Renal cortical epithelial cell (primary cell): ENCODE results near the gene GLRA3. TPM values are rescaled to one million over a fixed set of nuclear protein-coding genes. Genes with fewer than 3 reads are reported as not detected.
A peak's percentile ranks its signal among the peaks of the same experiment; 100 is the strongest.
"Not testable (repeated sequence)": the region's sequence is repeated elsewhere in the genome, so short reads cannot be mapped to it uniquely, and the experiment has no call there.

Experiments
- DNase-seq: peaks from one replicate; pipeline ENCODE4 v3.0.0-alpha.2; 2011; ENCODE audit warnings: low read depth
- total RNA-seq: library from RNA; depleted of rRNA; stranded (reverse); fragments of >200 nt; gene quantifications from 2 replicates; pipeline ENCODE4 v1.2.3, GENCODE V29; 2014

GLRA3 gene
- total RNA-seq, 1 donor from 2014 or later: not detected

GRCh38 chr4:174810834-174811233, 18.2 kb downstream of the GLRA3 start:
- DNase-seq: no peak

DNA sequence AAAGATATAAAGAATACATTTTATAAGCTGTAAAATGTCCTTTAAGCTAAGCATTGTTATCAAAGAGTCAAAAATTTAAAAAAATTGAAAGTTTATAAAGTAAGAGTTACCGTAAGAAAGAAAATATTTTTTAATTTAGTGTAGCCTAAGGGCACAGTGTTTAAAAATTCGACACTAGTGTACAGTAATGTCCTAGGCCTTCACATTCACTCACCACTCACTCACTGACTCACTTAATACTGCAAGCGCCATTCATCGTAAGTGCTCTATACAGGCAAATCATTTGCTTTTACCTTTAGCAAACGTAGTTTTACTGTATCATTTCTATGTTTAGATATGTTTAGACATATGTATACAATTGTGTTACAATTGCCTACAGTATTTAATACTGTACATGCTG, 20.2 kb downstream of the GLRA3 start:
- DNase-seq: no peak

DNA sequence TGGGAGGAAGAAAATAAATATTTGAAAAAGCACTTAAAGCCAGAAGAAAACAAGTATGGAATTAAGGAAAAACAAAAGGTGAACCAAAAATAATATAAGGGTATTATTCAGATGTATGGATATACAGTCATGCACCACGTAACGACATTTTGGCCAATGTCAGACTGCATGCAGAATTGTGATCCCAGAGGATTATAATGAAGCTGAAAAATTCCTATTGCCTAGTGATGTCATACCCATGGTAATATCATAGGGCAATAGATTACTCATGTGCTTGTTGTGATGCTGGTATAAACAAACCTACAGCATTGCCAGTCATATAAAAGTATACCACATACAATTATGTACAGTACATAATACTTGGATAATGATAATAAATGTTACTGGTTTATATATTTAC, 20.9 kb downstream of the GLRA3 start:
- DNase-seq: no peak

- DNase-seq: no peak
Measured at GRCh38 chr4:174805746-174806145, 23.3 kb downstream of the GLRA3 start.

- no peak for DNase-seq
Measured at GRCh38 chr4:174794543-174795094, 34.4 kb downstream of the GLRA3 start.

GRCh38 chr4:174789657-174790056, 39.4 kb downstream of the GLRA3 start:
- no peak for DNase-seq

- DNase-seq: not testable (repeated sequence)
Measured at GRCh38 chr4:174778274-174778986, 50.6 kb downstream of the GLRA3 start.

DNA sequence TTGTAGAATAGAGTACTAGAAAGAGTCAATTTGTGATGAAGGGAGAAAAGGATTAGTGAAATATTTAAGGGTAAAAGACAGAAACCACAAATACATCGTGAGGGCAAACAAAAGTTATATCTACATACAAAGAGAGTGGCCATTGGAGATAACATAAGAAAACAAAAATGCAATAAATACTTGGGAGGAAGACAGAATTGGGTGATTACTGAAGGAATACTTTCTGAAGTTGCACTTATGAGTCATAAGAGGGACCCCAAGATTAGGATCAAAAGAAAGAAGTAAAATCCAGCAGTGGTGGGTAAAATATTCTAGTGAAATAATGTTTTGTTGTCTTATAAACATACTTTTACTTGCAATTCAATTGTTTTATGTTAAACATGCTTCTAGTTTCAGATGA, 53.7 kb downstream of the GLRA3 start:
- DNase-seq: no peak

DNA sequence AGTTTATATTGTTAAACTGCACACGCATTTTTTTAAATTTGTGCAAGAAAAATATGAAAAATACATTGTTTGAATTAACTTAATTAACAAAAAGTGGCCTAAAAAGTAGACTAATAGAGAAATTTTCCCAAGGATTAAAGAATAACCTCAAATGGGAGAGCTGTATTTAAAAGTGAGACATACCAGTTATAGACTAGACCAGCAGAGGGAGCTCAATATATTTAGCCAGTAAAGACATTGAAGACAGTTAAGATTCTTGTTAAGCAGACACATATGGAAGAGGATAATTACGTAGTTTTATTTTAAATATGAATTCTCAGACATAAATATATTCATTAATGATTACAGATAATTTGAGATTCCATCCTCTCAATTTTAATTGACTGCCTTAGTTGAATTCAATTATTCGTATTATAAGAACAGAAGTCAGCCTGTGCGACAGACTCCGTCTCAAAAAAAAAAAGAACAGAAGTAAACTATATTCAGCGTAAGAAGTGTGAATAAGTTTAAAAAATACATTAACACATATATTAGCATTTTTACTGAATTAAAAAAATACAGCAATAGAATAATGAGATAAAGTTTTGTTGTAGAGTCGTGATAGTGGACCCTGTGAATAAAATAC, 64.8 kb downstream of the GLRA3 start:
- peak; percentile 66 for DNase-seq

DNA sequence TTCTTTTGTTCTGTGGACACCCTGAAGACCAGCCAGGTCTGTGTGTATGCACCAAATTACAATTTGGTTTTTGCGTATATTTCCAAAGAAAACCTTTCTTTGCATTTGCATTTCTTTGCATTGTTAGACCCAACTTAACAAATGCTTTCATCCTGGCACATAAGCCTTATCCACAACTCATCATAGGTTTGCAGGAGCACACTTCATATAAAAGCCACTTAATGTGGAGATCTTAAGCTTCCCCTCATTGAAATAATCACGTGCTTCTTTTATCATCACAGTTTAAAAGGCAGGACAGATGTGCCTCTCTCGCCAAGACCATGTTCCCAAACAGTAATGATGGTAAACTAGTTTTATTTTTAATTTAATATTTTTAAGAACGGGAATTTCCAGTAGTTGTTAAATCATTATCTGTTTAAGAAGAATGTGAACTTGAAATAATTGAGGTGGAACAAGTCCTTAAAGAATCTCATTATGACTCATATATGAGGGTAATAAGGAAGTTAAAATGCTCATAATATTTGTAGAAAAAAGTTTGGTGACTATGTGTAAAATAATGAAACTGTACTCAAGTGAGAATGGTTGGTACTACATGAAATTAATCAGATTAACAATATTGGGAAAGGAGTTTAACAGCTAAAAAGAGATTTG, 65.5 kb downstream of the GLRA3 start:
- peak; percentile 76 for DNase-seq

GRCh38 chr4:174761451-174761850, 67.6 kb downstream of the GLRA3 start:
- DNase-seq: no peak

- DNase-seq: peak; percentile 2
Measured at GRCh38 chr4:174757736-174758135, 71.3 kb downstream of the GLRA3 start.

GRCh38 chr4:174753021-174753420, 76.0 kb downstream of the GLRA3 start:
- peak; percentile 68 for DNase-seq

DNA sequence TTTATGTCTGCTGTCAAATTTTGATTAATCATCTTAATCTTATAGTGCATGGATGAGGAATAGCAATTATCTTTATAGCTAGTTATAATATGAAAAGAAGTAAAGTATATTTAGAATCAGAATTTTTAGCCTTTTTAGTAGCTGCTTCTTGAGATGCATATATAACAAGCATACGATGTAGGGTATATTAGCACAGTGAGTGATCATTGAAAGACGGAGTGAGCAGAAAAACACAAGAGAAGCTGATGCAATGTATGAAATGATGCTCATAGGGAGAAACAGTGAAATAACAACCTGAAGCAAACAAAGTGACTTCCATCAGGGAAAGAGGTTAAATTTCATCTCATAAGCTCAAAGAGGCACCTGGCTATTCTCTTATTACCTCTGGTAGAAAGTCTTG, 77.0 kb downstream of the GLRA3 start:
- no peak for DNase-seq

DNA sequence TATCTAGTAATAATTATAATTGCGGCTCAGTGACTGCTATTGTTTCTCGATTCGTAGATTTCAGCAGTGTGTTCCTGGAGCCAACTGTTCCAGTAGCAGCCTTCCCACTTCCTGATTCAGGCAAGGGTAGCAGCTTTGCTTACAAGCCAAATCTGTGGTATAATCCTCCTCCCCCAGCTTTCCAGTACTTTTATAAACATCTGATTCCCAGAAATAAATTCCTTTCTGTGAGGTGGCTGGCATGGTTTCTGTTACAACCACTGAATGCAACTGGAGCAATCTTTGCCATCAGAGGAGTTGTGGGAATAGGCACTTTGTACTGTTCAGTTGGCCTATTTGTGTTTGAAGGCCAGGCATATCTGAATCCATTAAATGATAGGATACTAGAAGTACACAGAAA, 80.0 kb downstream of the GLRA3 start:
- peak; percentile 33 for DNase-seq

DNA sequence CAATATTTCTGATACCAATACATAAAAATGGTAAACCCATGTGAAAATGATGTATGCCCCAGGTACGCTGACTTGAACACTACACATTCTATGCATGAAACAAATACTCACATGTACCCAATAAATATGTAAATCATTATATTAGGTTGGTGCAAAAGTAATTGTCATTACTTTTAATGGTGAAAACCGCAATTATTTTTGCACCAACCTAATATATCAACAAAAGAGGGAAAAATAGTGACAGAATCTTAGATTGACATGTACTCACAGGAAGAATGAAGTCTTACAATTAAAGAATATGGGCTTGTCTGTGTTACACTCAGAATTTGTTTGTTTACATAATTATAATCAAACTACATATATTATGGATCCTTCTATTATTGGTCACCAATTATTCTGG, 82.3 kb downstream of the GLRA3 start:
- no peak for DNase-seq

GRCh38 chr4:174742561-174742960, 86.5 kb downstream of the GLRA3 start:
- DNase-seq: no peak

DNA sequence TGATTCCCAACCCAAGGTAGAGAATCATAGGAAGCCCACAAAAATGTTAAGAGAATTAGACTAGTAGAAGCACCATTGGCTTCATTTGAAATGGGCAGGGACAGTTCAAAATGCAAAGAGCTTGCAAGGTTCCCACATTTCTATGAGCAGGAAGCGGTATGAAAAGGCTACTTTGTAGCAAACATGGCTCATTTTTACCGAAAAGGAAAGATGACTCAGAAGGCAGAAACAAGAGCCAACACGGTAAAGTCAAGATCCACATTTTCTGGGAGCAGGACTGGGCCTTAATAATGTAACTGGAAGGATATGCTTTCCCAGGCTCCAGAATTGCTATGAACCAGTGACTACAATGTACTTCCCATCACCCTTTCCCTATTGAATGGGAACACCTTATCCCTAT, 89.5 kb downstream of the GLRA3 start:
- DNase-seq: no peak

DNA sequence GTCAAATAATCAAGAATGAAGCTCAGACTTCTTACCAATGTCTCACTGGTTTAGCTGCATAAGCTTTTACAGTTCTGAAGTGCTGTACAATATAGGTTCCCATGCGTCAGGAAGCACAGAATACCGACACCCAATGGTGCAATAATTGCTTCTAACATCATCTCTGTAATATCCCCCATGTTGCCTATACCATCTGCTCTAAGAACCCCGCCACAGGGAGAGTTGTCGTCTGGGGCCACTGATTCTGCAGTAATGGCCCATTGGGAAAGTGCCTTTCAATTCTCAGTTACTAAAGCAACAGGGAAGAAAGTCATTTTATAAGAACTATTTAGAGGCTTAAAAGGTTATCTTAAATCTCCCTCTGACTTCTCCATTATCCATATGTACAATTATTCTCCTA, 94.9 kb downstream of the GLRA3 start:
- no peak for DNase-seq

- DNase-seq: no peak
Measured at GRCh38 chr4:174717828-174718227, 111.2 kb downstream of the GLRA3 start.

GRCh38 chr4:174716986-174717770, 111.9 kb downstream of the GLRA3 start:
- no peak for DNase-seq
